ENCODE data around the gene SLC12A7. TPM values are rescaled to one million over a fixed set of nuclear protein-coding genes. Genes with fewer than 3 reads are reported as not detected.
"Not testable (repeated sequence)": the region's sequence is repeated elsewhere in the genome, so short reads cannot be mapped to it uniquely, and the experiment has no call there.

The SLC12A7 gene
- 10 to 100 TPM; 32.7 to 47.0 (median 33.7) TPM for polyA plus RNA-seq (ENCODE audit: insufficient read length in 4 of 4)

DNA sequence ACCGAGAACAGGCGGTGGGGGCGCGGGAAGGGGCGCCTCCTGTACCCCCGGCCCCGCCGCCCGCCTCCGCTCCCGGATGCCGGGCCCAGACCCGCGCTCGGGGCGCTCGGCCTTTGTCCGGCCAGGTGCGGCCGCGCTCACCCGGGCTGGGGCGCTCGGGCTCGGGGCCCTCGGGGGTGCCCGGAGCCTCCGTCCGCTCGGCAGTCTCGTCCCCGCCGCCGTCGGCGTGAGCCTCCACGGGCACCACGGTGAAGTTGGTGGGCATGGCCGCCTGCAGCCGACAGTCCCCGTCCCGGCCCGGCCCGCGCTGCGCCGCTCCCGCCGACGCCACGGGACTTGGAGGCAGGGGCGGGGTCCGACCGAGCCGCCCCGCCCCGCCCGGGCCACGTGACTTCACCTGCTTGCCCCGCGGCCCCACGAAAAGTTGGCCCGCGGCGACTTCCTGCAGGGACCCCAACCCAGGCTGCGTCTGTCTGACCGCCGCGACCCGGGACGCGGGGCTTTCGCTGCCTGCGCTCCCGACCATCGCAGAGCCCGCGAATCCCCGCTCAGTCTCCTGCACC lies at the start of gene SLC12A7:
Gene SLC12A7 (minus strand): TSS at position 337 of the 563 bp plus-strand sequence. CDS start 72 bp downstream, at position 265.
- DNase-seq (ENCODE audit: low read depth in 4 of 4, low spot score in 3 of 4): no peak

DNA sequence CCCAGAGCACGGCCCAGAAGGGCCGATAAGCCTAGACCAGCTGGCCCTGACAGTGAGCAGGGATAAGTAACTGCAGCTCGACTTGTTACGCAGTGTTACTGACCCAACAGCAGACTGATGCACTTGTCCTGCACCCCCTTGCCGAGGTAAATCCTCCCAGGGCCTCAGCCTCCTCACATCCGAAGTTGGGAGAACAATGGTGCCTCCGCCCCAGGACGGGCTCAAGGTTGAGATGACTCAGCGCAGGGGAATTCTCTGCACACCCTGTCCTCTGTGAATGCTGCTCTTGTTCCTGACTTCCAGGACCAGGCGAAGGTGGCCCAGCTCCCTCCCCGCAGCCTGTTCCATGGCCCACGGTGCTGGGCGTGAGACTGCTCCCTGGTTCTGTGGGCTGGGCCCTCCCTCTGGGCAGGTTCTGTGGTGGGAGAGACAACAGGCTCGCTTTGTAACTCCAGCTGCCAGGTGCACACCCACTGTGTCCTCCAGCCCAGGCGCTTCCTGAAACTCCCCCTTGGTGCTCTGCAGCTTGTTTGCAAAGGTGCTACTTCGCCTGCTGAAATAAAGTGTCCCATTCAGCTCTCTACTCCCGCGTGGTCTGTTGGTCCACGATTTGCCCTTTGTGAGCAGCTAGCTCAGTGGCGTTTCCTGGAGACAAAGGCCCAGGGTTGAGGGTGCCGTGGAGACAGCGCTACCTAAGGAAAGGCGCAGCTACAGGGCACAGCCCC lies 49.4 kb upstream of the SLC12A7 start:
- no peak for DNase-seq (ENCODE audit: low read depth in 4 of 4, low spot score in 3 of 4)

DNA sequence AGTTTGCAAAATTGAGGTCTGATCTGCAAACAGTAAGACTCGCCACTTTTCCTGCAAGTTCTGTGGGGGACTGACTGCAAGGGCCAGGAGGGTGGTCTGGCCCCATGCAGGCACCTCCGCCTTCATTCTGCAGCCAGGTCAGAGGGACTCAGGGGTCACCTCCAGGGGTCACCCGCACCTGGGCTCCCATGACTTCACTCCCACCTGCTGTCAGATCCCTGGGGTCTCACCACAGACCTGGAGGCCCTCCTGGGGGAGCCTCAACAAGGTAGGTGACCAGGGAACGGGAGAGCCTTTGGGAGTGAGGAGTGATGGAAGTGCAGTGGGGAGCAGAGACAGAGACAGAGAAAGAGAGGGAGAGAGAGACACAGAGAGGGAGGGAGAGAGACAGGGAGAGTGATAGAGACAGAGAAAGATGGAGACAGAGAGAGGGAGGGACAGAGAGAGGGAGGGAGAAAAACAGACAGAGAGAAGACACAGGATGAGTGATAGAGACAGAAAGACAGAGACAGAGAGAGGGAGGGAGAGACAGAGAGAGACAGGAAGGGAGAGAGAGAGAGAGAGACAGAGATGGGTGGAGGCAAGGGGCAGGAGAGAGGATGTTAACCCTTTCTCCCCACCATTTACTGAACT lies 48.0 kb upstream of the SLC12A7 start:
- DNase-seq (ENCODE audit: low read depth in 4 of 4, low spot score in 3 of 4): no peak

DNA sequence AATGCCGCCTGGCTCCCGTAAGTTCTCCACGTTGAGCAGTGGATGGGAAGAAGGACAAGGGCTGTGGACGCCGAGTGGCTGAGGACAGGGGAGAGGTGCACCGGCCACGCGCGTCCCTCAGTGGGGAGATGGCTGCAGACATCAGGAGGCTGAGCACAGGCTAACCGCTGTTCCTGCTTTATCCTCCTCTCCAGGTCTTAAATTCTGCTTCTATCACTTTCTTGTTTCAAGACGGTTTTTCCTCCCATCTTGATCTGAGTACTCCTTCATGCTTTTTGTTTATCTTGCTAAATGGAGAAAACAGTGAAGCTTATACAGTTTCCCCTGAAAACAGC lies 47.4 kb upstream of the SLC12A7 start:
- DNase-seq (ENCODE audit: low read depth in 4 of 4, low spot score in 3 of 4): no peak

DNA sequence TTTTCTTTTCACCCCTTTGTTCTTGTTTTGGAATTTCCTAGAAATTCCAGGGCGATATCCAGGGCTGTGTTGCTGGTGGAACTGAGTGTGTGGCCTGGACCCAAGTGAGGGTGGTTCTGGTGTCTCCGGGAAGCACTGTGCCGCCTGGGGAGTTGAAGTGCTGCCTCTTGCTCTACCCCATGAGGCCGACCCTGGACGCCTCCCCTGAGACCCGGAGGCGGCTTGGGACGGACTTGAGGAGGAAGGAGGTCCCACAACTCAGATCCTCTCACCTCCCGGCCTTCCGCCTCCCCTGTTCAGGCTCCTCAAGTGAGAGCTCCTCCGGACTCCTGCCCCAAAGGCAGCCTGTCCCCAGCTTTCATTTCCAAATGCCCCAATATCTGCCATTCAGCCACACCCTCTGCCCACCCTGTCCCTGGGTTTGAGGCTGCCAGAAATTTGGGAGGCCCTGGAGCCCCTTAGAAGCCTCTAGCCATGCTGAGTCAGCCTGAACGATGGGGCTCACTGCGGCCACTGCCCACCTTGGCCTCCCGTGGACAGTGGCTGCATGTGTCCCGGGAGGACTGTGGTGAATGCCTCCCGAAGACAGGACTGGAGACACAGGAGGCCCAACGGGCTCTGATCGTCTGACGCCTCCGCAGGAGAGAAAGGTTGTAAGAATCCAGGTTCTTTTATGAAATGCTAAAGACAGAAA lies 46.9 kb upstream of the SLC12A7 start:
- no peak for DNase-seq (ENCODE audit: low read depth in 4 of 4, low spot score in 3 of 4)

DNA sequence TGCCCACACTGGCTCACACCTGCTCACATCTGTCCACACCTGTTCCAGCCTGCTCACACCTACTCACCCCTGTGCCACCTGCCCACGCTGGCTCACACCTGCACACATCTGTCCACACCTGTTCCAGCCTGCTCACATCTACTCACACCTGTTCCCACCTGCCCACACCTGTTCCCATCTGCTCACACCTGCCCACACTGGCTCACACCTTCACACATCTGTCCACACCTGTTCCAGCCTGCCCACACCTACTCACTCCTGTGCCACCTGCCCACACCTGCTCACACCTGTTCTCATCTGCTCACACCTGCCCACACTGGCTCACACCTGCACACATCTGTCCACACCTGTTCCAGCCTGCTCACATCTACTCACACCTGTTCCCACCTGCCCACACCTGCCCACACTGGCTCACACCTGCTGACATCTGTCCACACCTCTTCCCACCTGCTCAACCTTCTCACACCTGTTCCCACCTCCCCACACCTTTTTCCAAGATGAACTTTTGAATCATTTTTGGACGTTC lies 45.7 kb upstream of the SLC12A7 start:
- not testable (repeated sequence) for DNase-seq (ENCODE audit: low read depth in 4 of 4, low spot score in 3 of 4)

DNA sequence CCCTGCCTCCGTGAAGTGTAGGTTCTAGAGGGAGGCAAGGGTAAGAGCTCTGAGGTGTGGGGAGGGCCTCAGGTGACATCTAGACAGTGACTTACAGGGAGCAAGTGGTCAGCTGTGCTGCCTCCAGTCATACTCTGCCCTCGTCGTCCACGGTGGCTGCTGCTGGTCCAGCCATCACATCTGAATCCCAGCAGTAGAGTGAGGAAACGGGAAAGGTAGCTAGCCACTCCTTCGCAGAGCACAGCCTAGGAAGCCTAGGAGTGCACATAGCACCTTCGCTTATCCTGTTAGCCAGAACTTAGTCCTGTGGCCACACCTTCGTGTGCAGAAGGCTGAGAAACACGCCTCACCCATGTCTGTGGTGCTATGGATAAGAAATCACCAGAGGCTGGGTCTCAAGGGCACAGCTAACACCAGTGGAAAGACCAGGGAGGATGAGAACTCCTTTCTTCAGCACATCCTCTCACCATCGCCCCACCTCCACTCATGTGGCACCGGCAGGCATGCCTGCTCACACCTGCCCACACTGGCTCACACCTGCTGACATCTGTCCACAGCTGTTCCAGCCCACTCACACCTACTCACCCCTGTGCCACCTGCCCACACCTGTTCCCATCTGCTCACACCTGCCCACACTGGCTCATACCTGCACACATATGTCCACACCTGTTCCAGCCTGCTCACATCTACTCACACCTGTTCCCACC lies 45.0 kb upstream of the SLC12A7 start:
- DNase-seq (ENCODE audit: low read depth in 4 of 4, low spot score in 3 of 4): no peak

DNA sequence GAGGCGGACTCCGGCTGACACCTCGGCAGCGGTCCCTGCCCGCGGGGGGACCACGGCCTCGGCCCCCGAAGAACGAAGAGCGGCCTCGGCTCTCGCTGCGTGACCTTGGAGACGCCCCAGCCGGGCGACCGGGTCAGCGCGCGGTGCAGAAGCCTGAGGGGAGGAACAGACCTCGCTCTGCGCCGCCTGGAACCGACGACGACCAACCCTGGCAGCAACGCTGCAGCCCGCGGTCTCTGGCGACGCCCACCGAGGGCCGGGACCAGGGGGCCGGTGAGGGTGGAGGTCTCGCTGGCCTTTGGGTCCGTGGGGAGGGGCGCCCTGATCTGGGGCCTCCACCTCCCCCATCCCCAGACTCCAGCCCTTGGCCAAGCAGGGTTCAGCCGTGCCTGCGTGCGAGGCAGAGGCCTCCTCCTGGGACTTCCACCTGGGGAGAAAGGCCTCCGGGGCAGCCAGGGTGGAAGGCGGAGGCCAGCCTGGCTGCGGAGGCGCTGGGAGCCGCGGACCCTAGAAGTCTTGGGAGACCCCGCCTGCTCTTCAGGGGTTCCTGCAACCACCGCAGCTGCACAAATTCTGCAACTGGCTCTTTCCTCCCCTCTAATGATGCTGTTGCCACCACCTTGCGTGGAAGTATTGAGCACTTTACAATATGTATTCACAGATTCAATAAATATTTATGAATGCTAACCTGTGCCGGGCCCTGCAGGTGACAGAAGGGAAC lies 44.3 kb upstream of the SLC12A7 start:
- DNase-seq (ENCODE audit: low read depth in 4 of 4, low spot score in 3 of 4): no peak

DNA sequence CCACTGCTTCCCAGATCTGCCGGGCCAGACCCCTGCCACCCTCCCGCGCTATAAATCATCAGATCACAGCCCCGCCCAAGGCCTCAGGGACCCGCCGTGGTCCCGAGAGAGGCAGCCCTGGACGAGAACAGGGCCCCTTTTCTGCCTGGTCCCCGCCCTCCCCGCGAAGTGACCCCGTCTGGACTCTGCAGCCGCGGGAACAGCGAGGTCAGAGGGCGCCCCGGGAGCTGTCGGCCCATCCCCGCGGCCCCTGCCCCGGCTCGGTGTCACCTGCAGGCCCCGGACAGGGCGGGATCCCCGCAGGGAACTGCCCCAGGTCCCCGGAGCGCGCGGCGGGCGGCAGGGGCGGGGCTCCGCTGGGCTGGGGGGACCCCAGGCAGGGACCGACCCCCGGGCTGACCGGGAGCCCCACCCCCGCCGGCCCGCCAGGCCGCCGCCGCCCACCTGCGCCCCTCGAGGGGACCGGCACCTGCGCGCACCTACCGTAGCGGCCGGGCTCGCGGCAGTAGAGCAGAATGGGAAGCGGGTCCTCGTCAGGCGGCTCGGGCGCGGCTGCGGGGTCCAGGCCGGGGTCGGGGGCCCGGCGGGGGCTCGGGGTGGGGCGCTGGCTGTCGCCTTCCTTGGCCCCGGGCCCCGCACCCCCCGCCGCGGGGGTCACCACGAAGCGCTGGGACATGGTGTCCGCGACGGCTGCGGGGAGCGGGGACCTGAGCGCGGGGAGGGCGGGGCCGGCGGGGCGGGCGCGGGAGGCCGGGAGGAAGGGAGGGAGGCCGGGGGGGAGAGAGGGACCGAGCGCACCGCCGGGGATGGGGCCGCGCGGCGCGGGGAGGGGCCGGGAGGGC lies 43.5 kb upstream of the SLC12A7 start:
- DNase-seq (ENCODE audit: low read depth in 4 of 4, low spot score in 3 of 4): no peak

DNA sequence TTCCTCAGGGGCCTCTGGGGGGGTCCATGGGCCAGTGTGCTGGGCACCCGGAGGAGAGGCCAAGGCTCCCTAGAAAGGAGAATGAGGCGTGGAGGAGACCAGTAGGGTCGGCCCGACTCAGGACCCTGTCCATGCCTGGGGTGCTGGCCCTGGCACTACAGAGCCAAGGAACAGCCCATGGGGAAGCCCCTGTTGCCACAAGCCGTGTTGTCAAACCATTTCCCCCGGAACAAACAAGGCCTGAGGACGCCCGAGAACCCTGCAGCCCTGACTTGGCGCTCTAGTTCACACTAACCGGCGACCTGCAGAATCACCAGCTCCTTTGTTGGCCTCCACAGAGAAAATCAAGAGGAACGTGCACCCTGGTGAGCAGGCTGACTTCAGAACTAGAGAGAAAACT lies 41.6 kb upstream of the SLC12A7 start:
- DNase-seq (ENCODE audit: low read depth in 4 of 4, low spot score in 3 of 4): no peak

DNA sequence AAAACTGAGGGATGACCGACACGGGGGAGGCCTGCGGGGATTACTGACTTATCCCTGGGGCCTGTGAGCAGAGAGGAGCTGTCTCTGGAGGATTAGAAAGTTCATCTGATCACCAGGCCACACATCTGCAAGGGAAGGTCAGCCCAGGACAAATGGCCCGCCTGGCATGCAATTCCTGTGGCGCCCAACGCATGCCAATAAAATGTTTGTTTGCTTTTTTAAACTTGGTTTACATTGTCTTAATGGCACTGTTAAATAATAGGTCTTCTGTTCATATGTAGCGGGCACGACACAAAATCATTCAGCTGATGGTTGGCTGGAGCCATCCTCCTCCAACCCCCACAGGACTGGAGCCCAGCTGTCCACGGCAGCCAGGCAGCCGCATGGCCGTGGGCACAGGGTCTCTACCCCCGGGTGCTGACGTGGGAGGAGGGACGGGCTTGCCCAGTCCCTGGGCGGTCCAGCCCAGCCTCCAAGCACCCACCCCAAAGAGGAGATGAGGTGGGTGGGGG lies 41.0 kb upstream of the SLC12A7 start:
- no peak for DNase-seq (ENCODE audit: low read depth in 4 of 4, low spot score in 3 of 4)

DNA sequence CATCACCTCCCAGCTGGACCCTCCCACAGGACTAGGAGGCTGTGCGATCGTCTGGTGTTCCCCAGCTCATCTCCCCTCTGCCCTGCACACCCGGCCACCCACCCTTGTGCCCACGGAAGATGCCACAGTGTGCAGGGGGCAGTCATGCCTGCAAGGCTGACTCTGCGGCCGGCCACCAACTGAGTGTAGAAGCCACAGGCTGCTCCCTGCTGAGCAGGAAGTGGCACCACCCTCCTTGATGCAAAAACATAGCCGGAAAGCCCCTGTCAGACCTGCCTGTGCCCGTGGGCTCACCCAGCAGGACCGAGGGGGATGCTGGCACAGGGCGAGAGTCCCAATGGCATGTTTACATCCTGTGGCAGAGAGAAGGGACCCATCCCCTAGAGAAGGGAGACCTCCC lies 40.3 kb upstream of the SLC12A7 start:
- no peak for DNase-seq (ENCODE audit: low read depth in 4 of 4, low spot score in 3 of 4)

DNA sequence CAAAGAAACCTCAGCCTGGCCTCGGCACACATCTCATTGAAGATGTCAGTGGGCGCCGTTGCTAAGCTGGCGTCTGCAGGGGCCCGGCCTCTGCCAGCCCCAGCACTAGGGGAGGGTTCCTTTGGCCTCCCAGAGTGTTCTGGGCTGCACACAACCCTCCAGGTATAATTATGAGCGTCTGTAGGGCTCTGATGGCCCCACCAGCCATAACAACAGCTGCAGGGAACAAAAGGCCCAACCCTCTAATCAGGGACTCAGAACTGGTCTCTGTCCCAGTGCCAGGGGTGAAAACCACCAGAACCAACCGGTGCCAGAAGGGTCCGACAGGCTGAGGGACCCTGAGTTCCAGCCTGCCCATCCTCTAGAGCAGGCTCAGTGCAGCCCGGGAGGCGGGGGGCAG lies 39.5 kb upstream of the SLC12A7 start:
- no peak for DNase-seq (ENCODE audit: low read depth in 4 of 4, low spot score in 3 of 4)

DNA sequence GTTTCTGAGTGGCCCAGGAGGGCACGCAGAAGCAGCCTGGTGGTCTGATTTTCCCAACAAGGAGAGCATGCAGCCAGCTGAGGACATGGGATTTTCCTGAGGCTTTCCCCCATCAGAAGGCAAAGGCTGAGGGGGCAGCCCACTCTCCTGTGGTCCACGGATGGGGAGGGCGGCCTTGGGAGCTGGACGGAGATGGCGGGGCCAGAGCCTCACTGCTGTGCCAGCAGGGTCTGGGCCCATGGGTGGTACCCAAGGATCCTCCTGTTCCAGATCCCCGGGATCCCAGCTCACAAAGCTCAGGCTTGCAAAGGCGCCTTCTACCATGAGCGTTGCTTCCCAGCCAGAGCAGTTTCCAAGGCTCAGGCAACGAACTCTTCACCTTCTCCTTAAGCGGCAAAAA lies 39.0 kb upstream of the SLC12A7 start:
- no peak for DNase-seq (ENCODE audit: low read depth in 4 of 4, low spot score in 3 of 4)

DNA sequence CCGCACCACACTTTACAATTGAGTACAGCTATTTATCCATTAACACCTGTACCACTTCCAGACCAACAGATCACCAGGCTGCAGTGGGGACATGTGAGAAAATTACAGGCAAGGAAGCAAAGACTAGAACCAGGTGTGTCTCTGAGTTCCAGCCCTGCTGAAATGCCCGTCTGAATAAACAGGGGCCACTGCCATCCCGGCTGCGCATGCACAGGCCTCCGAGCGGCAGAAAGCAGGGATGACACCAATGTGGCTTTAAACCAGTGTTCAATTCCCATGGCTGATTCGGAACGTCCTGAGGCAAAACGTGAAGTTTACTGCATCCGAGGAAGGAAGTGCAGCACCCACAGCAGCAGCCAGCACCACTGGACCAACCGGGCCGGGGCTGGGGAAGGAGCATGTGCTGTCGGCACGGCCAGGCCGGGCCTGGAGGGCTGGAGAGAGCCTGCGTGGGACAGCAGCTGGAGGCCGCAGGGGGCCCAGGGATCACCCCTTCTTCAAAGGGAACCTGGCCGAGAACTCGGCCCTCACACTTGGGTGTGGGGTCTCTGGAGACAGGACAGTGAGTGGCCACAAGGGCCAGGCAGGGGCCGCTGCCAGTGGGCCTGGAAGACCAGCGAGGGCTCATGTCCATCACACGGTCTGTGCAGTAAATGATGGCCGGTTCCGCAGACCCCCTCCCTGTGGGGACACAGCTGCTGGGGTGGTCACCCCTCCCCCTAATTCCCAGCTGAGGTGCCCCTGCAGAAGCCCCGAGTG lies 33.0 kb upstream of the SLC12A7 start:
- no peak for DNase-seq (ENCODE audit: low read depth in 4 of 4, low spot score in 3 of 4)

DNA sequence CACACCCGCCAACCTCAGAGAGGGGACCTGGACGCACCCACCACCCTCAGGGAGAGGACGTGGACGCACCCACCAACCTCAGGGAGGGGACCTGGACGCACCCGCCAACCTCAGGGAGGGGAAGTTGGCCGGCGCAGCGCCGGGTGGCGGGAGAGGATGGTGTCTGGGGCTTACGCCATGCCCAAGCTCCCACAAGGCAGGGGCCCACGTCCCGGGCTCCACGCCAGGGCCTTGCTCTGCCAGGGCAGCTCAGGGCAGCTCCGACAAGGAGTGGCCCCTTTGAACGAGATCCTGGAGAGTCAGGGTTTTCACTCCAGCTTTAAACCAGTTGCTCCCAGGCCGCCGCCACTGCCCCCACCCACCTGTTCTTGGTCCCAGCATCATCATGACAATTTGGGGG lies 32.2 kb upstream of the SLC12A7 start:
- no peak for DNase-seq (ENCODE audit: low read depth in 4 of 4, low spot score in 3 of 4)

DNA sequence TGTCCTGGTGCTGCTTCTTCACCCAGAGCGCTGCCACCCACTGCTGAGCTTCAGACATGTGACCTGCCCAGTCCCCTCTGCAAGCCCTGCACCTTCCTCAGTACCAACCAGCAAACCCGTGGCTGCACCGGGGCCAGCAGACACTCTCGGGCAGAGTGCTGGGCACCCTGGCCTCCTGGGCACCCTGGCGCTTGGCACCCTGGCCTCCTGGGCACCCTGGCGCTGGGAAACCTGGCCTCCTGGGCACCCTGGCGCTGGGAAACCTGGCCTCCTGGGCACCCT lies 31.7 kb upstream of the SLC12A7 start:
- no peak for DNase-seq (ENCODE audit: low read depth in 4 of 4, low spot score in 3 of 4)

DNA sequence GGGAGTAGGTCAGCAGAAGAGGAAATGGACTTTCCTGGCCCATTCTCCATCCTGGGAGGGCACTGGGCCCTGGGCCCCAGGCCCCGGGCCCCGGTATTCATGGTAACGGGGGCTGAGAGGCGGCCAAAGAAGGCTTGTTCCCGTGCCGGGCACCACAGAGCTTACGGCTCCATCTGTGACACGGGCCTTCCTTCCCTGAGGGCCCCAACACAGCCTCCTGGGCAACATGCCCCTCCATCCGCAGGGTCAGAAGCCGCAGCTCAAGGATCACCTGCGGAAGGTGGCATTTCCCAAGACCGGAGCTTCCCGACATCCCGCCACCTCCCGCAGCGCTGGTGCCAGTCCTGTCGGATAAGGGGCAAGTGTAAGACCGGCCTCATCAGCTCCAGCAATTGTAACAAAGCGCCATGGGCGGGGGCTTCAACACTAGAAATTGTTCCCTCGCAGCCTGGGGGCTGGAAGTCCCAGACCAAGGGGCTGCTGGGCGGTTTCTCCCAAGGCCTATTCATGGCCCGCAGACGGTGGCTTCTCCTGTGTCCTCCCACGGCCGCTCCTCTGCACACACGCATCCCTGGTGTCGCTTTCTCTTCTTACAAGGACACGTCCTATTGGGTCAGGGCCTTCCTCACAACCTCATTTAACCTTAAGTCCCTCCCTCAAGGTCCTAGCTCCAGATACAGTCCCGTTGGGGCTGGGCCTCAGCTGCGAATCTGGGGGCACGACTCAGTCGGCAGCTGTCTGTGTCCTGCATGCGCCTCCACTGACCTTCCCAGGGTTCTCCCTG lies 31.2 kb upstream of the SLC12A7 start:
- DNase-seq (ENCODE audit: low read depth in 4 of 4, low spot score in 3 of 4): no peak
